ENCODE results near the gene BLZF1.
"Not testable (repeated sequence)": the region's sequence is repeated elsewhere in the genome, so short reads cannot be mapped to it uniquely, and the experiment has no call there.

Gene BLZF1

DNA sequence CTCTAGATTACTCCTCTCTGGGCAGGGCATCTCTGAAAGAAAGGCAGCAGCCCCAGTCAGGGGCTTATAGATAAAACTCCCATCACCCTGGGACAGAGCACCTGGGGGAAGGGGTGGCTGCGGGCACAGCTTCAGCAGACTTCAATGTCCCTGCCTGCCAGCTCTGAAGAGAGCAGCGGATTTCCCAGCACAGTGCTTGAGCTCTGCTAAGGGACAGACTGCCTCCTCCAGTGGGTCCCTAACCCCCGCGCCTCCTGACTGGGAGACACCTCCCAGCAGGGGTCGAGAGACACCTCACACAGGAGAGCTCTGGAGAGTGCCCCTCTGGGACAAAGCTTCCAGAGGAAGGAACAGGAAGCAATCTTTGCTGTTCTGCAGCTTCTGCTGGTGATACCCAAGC, 40.3 kb downstream of the BLZF1 start:
- not testable (repeated sequence) for H3K4me2 ChIP-seq (ENCODE audit: low read length); H3K4me3 ChIP-seq (ENCODE audit: low read length); H3K36me3 ChIP-seq (ENCODE audit: insufficient read depth, low read length); H3K27me3 ChIP-seq (ENCODE audit: control insufficient read depth, insufficient read depth, low read length); H3K4me1 ChIP-seq (ENCODE audit: control insufficient read depth, insufficient read depth, low read length); H3K9me3 ChIP-seq (replicated peaks; ENCODE audit: low read length); H3K9ac ChIP-seq (ENCODE audit: low read depth, low read length)

DNA sequence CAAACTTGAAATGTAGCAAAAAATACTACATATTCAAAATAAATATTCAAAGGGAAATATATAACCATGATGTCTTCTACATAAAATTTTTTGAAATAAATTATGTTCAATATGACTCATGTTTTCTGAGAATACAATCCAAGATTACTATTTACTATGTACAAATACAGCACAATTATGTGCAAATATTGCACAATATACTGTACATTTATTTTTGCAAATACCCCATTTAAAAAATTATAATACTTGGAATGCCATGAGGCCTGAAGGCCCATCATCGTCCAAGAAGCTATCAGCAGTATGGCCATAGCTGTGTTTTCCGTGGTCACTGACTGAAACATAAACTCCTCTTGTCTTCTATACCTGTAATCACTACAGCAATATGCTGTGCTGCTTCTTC, 47.0 kb downstream of the BLZF1 start:
- H3K4me2 ChIP-seq (ENCODE audit: low read length), result no peak overlapping the region
- H3K4me3 ChIP-seq (ENCODE audit: low read length), result no peak overlapping the region
- no peaks in the 10 kb centered on the region for H3K9me3 ChIP-seq (replicated peaks; ENCODE audit: low read length)
- H3K27me3 ChIP-seq (ENCODE audit: control insufficient read depth, insufficient read depth, low read length), result no peaks in the 10 kb centered on the region
- no peak overlapping the region for H3K9ac ChIP-seq (ENCODE audit: low read depth, low read length)
- H3K4me1 ChIP-seq (ENCODE audit: control insufficient read depth, insufficient read depth, low read length), result no peaks in the 10 kb centered on the region
- no peaks in the 10 kb centered on the region for H3K36me3 ChIP-seq (ENCODE audit: insufficient read depth, low read length)

DNA sequence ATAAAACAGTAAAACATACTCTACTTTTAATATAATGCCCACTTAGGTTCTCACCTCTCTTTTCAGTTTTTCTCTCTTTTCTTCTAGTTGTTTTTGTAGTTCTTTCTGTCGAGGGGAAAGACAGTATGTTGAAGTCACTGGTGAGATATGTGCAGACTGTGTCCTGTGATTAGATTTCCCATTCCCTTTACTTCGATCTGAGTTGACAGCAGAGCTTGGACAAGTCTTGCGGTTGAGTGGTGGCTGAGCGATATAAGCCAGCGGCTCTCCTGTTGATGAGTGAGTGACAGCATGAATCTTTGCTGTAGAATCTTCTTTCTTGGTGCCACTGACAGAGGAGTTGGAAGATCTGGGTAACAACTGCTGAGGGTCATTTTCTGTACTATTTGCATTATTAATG, 53.3 kb downstream of the BLZF1 start:
- Histone ChIP-seq H3K4me1 (ENCODE audit: control insufficient read depth, insufficient read depth, low read length) (no peaks in the 10 kb centered on the region), H3K9me3 (replicated peaks; ENCODE audit: low read length) (no peaks in the 10 kb centered on the region), H3K36me3 (ENCODE audit: insufficient read depth, low read length) (no peaks in the 10 kb centered on the region), H3K4me3 (ENCODE audit: low read length) (no peak overlapping the region), H3K27me3 (ENCODE audit: control insufficient read depth, insufficient read depth, low read length) (no peaks in the 10 kb centered on the region), H3K4me2 (ENCODE audit: low read length) (no peak overlapping the region), H3K9ac (ENCODE audit: low read depth, low read length) (no peak overlapping the region)

DNA sequence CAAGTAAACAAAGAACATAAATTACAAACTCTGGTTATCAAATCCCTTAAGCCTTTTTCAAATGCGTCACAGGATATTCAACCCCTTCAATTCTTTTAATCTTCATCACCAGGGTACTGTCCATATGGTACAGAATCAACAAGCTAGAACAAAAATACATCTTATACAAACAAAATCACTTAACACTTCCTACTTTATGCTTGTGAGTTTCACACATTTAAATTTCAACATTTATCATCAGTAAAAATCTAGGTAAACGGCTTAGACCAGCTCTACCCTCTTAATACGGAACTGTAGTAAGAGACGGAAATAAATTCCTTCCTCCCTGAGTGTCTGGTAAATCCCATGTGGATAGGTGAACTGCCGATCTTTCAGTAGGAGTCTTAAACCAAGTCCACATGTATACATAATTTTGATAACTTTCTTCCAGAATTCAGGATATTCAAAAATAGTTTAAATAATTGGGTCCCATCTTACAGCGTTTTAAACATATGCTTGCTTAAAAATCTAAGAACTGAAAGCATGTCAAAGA, 58.2 kb downstream of the BLZF1 start:
- Histone ChIP-seq H3K36me3 (ENCODE audit: insufficient read depth, low read length) (no peaks in the 10 kb centered on the region), H3K4me1 (ENCODE audit: control insufficient read depth, insufficient read depth, low read length) (no peaks in the 10 kb centered on the region), H3K9me3 (replicated peaks; ENCODE audit: low read length) (no peaks in the 10 kb centered on the region), H3K27me3 (ENCODE audit: control insufficient read depth, insufficient read depth, low read length) (no peaks in the 10 kb centered on the region), H3K4me2 (ENCODE audit: low read length) (peak overlapping the region; percentile 99), H3K9ac (ENCODE audit: low read depth, low read length) (peak overlapping the region; percentile 83), H3K4me3 (ENCODE audit: low read length) (peak overlapping the region; percentile 84)

GRCh38 chr1:169427081-169427641, 59.2 kb downstream of the BLZF1 start, which contains the start of gene CCDC181:
TSS of gene CCDC181 (minus strand) at chr1:169427474. CDS start at chr1:169424927, 2,547 bp downstream.
- Histone ChIP-seq H3K9ac (ENCODE audit: low read depth, low read length) (peak within 1 kb of the TSS; percentile 83), H3K27me3 (ENCODE audit: control insufficient read depth, insufficient read depth, low read length) (peaks cover under 1% of the 10 kb centered on the region), H3K4me3 (ENCODE audit: low read length) (peak within 1 kb of the TSS; percentile 84), H3K4me2 (ENCODE audit: low read length) (peak within 1 kb of the TSS; percentile 99), H3K36me3 (ENCODE audit: insufficient read depth, low read length) (no peaks in the 10 kb centered on the region), H3K4me1 (ENCODE audit: control insufficient read depth, insufficient read depth, low read length) (no peaks in the 10 kb centered on the region), H3K9me3 (replicated peaks; ENCODE audit: low read length) (no peaks in the 10 kb centered on the region)
